HepG2 (cell line): Measurements from ENCODE around the gene S100A13. TPM values are rescaled to one million over a fixed set of nuclear protein-coding genes. Genes with fewer than 3 reads are reported as not detected.

Experiments
- ARHGAP35 ChIP-seq: sonication (generic); formaldehyde crosslinking; IDR thresholded peaks from 2 replicates; pipeline ENCODE4 v1.9.0; 2022; ENCODE audit warnings: mild to moderate bottlenecking, inconsistent platforms, moderate library complexity, missing genetic modification reagents, borderline replicate concordance
- CENPT ChIP-seq: sonication (generic); formaldehyde crosslinking; IDR thresholded peaks from 2 replicates; pipeline ENCODE4 v1.8.0; 2022; ENCODE audit warnings: low read depth, mild to moderate bottlenecking, moderate library complexity, missing genetic modification reagents
- FOXM1 ChIP-seq: sonication (generic); formaldehyde crosslinking; IDR thresholded peaks from 2 replicates; pipeline ENCODE4 v1.5.0; 2020; ENCODE audit warnings: missing genetic modification reagents
- MLLT10 ChIP-seq: sonication (generic); formaldehyde crosslinking; IDR thresholded peaks from 2 replicates; pipeline ENCODE4 v1.4.0; 2020; ENCODE audit warnings: missing genetic modification reagents
- MYC ChIP-seq: sonication (generic); formaldehyde crosslinking; IDR thresholded peaks from 2 replicates; pipeline ENCODE4 v1.9.0; 2021; ENCODE audit warnings: missing genetic modification reagents, borderline replicate concordance
- U2AF1 ChIP-seq: fragments of 200-400 bp; formaldehyde crosslinking; optimal IDR thresholded peaks from 2 replicates; pipeline ENCODE3; 2017; ENCODE audit warnings: mild to moderate bottlenecking, low read depth, low read length
- XBP1 ChIP-seq: sonication (generic); formaldehyde crosslinking; IDR thresholded peaks from 2 replicates; pipeline ENCODE4 v1.5.0; 2020; ENCODE audit warnings: missing genetic modification reagents
- ZNF10 ChIP-seq: sonication (generic); formaldehyde crosslinking; IDR thresholded peaks from 2 replicates; pipeline ENCODE4 v1.4.0; 2020; ENCODE audit warnings: mild to moderate bottlenecking, low read depth, missing genetic modification reagents, borderline replicate concordance
- ZNF180 ChIP-seq: sonication (generic); formaldehyde crosslinking; IDR thresholded peaks from 2 replicates; pipeline ENCODE4 v1.4.0; 2020; ENCODE audit warnings: low read depth, missing genetic modification reagents, borderline replicate concordance
- ZNF20 ChIP-seq: sonication (generic); formaldehyde crosslinking; IDR thresholded peaks from 2 replicates; pipeline ENCODE4 v1.4.0; 2020; ENCODE audit warnings: mild to moderate bottlenecking, moderate library complexity, missing genetic modification reagents
- ZNF30 ChIP-seq: sonication (generic); formaldehyde crosslinking; IDR thresholded peaks from 2 replicates; pipeline ENCODE4 v1.5.0; 2020; ENCODE audit warnings: mild to moderate bottlenecking, missing genetic modification reagents
- ZNF446 ChIP-seq: sonication (generic); formaldehyde crosslinking; IDR thresholded peaks from 2 replicates; pipeline ENCODE4 v1.5.0; 2020; ENCODE audit warnings: mild to moderate bottlenecking, missing genetic modification reagents
- ZNF615 ChIP-seq: sonication (generic); formaldehyde crosslinking; IDR thresholded peaks from 2 replicates; pipeline ENCODE4 v1.5.0; 2020; ENCODE audit warnings: mild to moderate bottlenecking, missing genetic modification reagents, borderline replicate concordance
- ZNF768 ChIP-seq: sonication (generic); formaldehyde crosslinking; IDR thresholded peaks from 2 replicates; pipeline ENCODE4 v1.4.0; 2020; ENCODE audit warnings: missing genetic modification reagents
- polyA plus RNA-seq, 8 experiments: library from polyadenylated mRNA; depleted of rRNA in 3 of 8; stranded (reverse) in 7 of 8; unstranded in 1 of 8; fragments of >200 nt; fragmentation: Illumina TruSeq in 4 of 8; extraction: Trizol in 4 of 8; gene quantifications; 2 replicates each; pipeline versions ENCODE4 v1.2.1 to v1.2.3, GENCODE V29; 2011 to 2016; ENCODE audit warnings: low read depth in 4 of 8, missing spikeins in 1 of 8, mixed read lengths in 1 of 8; ENCODE audit not compliant: insufficient read depth in 1 of 8
- total RNA-seq, 5 experiments: library from RNA; depleted of rRNA; stranded (reverse); fragments of >200 nt; fragmentation: Illumina TruSeq; extraction: Trizol; gene quantifications; 2 replicates each; pipeline ENCODE4 v1.2.3, GENCODE V29; 2016; ENCODE audit warnings: low read depth in 1 of 5
- TF ChIP-seq, protein P1 (sequence below): fragments of 450-650 bp; IDR thresholded peaks from 2 replicates; pipeline ENCODE4 v1.6.1; 2017; ENCODE audit warnings: mild to moderate bottlenecking
- TF ChIP-seq, protein P2 (sequence below): sonication (generic); formaldehyde crosslinking; IDR thresholded peaks from 2 replicates; pipeline ENCODE4 v1.9.0; 2022; ENCODE audit warnings: low read depth, missing genetic modification reagents
- TF ChIP-seq, protein P3 (sequence below), 2 experiments: sonication (generic) in 1 of 2; formaldehyde crosslinking in 1 of 2; IDR thresholded peaks; 2 replicates each; pipeline versions ENCODE4 v1.4.0 to v1.6.1; 2018 to 2020; ENCODE audit warnings: missing genetic modification reagents in 2 of 2, borderline replicate concordance in 1 of 2, low read depth in 1 of 2, mild to moderate bottlenecking in 1 of 2, missing biosample characterization in 1 of 2
- TF ChIP-seq, protein P4 (sequence below): sonication (generic); formaldehyde crosslinking; IDR thresholded peaks from 2 replicates; pipeline ENCODE4 v1.4.0; 2020; ENCODE audit warnings: missing genetic modification reagents

Gene S100A13
- total and polyA plus RNA-seq, 2 of the 13 experiments (the other 11 are each of a cell fraction or from before 2014, with no cell fraction given) = 89.5 to 172 TPM

DNA sequence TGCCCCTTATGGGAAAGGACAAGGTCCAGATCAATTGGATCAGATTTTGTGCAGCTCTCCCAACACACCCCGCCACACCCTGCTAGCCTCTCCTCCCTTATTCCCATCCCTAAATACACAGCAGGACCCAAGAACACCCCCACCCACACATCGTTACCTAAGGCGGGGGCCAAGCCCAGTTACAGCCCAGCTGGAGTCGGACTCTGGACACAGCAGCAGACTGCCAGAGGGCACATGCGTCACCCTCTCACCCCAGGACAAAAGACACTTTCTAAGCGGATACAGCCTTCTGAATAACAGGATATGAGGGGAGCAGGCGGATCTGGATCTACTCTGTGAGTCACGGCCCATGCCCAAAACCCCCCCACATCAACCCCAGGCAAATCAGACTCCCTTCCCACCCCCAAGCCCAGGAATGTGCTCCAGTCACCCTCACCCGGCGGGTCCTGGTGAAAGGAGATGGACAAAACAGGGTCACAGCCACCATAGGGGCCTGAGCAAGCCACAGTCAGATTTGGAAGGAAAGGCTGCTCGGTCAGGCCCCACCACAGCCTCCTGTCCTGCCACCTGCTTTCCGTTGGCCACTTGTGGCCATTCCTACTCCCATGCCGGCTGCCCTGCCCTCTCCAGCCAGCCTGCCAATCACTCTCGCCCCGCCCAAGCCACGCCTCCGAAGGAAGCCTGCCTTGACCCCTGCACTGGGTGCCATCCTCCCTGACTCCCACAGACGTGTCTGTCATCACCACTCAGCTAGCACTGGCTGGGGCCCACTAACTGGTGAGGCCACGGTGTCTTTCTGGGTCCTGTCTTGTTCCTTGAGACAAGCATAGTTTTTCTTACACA lies 18.3 kb downstream of the S100A13 start (continued):
- TF ChIP-seq, protein P1, sequence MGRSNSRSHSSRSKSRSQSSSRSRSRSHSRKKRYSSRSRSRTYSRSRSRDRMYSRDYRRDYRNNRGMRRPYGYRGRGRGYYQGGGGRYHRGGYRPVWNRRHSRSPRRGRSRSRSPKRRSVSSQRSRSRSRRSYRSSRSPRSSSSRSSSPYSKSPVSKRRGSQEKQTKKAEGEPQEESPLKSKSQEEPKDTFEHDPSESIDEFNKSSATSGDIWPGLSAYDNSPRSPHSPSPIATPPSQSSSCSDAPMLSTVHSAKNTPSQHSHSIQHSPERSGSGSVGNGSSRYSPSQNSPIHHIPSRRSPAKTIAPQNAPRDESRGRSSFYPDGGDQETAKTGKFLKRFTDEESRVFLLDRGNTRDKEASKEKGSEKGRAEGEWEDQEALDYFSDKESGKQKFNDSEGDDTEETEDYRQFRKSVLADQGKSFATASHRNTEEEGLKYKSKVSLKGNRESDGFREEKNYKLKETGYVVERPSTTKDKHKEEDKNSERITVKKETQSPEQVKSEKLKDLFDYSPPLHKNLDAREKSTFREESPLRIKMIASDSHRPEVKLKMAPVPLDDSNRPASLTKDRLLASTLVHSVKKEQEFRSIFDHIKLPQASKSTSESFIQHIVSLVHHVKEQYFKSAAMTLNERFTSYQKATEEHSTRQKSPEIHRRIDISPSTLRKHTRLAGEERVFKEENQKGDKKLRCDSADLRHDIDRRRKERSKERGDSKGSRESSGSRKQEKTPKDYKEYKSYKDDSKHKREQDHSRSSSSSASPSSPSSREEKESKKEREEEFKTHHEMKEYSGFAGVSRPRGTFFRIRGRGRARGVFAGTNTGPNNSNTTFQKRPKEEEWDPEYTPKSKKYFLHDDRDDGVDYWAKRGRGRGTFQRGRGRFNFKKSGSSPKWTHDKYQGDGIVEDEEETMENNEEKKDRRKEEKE = no peak
- no peak for TF ChIP-seq ARHGAP35 (CRISPR knock-in tag)
- no peak for TF ChIP-seq ZNF20 (CRISPR knock-in tag)
- TF ChIP-seq U2AF1 = peak; percentile 47
- TF ChIP-seq FOXM1 (CRISPR knock-in tag) = no peak
- TF ChIP-seq, protein P2, sequence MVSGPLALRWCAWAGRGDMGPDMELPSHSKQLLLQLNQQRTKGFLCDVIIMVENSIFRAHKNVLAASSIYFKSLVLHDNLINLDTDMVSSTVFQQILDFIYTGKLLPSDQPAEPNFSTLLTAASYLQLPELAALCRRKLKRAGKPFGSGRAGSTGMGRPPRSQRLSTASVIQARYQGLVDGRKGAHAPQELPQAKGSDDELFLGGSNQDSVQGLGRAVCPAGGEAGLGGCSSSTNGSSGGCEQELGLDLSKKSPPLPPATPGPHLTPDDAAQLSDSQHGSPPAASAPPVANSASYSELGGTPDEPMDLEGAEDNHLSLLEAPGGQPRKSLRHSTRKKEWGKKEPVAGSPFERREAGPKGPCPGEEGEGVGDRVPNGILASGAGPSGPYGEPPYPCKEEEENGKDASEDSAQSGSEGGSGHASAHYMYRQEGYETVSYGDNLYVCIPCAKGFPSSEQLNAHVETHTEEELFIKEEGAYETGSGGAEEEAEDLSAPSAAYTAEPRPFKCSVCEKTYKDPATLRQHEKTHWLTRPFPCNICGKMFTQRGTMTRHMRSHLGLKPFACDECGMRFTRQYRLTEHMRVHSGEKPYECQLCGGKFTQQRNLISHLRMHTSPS = peak; percentile 78; the same call in 1 of the 2 replicates
- TF ChIP-seq ZNF180 (CRISPR knock-in tag) = no peak
- no peak for TF ChIP-seq ZNF30 (CRISPR knock-in tag)
- no peak for TF ChIP-seq MLLT10 (CRISPR knock-in tag)
- TF ChIP-seq ZNF10 = no peak
- TF ChIP-seq, protein P3, sequence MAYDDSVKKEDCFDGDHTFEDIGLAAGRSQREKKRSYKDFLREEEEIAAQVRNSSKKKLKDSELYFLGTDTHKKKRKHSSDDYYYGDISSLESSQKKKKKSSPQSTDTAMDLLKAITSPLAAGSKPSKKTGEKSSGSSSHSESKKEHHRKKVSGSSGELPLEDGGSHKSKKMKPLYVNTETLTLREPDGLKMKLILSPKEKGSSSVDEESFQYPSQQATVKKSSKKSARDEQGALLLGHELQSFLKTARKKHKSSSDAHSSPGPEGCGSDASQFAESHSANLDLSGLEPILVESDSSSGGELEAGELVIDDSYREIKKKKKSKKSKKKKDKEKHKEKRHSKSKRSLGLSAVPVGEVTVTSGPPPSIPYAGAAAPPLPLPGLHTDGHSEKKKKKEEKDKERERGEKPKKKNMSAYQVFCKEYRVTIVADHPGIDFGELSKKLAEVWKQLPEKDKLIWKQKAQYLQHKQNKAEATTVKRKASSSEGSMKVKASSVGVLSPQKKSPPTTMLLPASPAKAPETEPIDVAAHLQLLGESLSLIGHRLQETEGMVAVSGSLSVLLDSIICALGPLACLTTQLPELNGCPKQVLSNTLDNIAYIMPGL (CRISPR knock-in tag; IDR thresholded peaks at IDR 0.05; ENCODE audit: borderline replicate concordance in 1 of 2, low read depth in 1 of 2) = peak in 1 of 2 experiments; percentile 69; a peak in 3 of 4 replicates
- TF ChIP-seq ZNF768 (CRISPR knock-in tag) = no peak
- TF ChIP-seq, protein P4, sequence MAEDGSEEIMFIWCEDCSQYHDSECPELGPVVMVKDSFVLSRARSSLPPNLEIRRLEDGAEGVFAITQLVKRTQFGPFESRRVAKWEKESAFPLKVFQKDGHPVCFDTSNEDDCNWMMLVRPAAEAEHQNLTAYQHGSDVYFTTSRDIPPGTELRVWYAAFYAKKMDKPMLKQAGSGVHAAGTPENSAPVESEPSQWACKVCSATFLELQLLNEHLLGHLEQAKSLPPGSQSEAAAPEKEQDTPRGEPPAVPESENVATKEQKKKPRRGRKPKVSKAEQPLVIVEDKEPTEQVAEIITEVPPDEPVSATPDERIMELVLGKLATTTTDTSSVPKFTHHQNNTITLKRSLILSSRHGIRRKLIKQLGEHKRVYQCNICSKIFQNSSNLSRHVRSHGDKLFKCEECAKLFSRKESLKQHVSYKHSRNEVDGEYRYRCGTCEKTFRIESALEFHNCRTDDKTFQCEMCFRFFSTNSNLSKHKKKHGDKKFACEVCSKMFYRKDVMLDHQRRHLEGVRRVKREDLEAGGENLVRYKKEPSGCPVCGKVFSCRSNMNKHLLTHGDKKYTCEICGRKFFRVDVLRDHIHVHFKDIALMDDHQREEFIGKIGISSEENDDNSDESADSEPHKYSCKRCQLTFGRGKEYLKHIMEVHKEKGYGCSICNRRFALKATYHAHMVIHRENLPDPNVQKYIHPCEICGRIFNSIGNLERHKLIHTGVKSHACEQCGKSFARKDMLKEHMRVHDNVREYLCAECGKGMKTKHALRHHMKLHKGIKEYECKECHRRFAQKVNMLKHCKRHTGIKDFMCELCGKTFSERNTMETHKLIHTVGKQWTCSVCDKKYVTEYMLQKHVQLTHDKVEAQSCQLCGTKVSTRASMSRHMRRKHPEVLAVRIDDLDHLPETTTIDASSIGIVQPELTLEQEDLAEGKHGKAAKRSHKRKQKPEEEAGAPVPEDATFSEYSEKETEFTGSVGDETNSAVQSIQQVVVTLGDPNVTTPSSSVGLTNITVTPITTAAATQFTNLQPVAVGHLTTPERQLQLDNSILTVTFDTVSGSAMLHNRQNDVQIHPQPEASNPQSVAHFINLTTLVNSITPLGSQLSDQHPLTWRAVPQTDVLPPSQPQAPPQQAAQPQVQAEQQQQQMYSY (CRISPR knock-in tag) = no peak
- peak; percentile 80 for TF ChIP-seq MYC (CRISPR knock-in tag)
- no peak for TF ChIP-seq XBP1 (CRISPR knock-in tag)
- TF ChIP-seq CENPT (CRISPR knock-in tag) = no peak
- no peak; the same call in 1 of the 2 replicates for TF ChIP-seq ZNF615 (CRISPR knock-in tag)
- no peak for TF ChIP-seq ZNF446 (CRISPR knock-in tag)
